OCI-LY3 (cell line): ENCODE measurements around the gene ZFYVE21.

Source experiments
- CTCF ChIP-seq: fragments of 200-600, 300-600 bp; sonication (generic); IDR thresholded peaks from 2 replicates; pipeline ENCODE4 v1.5.1; 2014; ENCODE audit warnings: antibody characterized with exemption, low read length, low read depth
- EZH2phosphoT487 ChIP-seq: fragments of 200-600 bp; shearing (Covaris generic); IDR thresholded peaks from 2 replicates; pipeline ENCODE4 v1.6.1; 2018; ENCODE audit warnings: antibody characterized with exemption, mixed run types, low read depth

- TF ChIP-seq CTCF (no peak), EZH2phosphoT487 (no peak)
Observed at GRCh38 chr14:103753774-103754173, 38.2 kb downstream of the ZFYVE21 start.
